ENCODE results near the gene FAM83G.
"Not testable (repeated sequence)": the region's sequence is repeated elsewhere in the genome, so short reads cannot be mapped to it uniquely, and the experiment has no call there.

FAM83G gene

DNA sequence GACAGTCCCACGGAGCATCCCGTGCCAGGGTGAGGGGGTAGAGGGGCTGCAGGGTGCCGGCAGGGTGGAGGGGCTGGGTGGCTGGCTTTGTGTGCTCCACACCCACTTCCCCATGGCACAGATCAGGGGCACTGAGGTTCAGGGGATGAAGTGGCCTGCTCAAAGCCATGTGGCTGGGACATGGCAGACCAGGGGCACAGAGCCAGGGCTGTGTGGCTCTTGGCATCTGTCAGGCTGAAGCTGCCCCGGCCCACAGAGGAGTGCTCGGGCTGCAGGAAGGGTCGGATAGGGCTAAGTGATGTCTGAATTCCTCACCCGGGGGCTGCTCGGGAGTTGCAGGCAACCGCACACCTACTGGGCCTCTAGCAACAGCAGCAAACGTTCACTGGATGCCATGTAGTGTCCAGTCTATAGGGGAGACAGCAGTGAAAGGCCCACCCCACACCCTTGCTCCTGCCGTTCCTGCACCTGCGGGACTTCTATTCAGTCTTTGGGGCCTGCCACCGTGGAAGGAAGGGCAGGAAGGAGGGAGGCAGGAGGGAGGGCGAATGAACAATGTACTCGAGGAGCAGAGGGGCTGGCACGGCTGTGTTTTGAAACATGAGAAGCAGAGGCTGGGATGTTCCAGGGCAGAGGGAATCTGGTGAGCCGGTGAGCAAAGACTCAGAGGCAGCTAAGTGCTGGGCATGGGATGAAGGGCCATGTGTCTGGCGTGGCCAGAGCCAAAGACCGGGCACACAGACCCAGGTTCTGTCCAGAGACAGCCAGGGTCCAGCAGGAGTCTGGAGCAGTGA is 37.5 kb downstream of the FAM83G start:
- DNase-seq: no peak

DNA sequence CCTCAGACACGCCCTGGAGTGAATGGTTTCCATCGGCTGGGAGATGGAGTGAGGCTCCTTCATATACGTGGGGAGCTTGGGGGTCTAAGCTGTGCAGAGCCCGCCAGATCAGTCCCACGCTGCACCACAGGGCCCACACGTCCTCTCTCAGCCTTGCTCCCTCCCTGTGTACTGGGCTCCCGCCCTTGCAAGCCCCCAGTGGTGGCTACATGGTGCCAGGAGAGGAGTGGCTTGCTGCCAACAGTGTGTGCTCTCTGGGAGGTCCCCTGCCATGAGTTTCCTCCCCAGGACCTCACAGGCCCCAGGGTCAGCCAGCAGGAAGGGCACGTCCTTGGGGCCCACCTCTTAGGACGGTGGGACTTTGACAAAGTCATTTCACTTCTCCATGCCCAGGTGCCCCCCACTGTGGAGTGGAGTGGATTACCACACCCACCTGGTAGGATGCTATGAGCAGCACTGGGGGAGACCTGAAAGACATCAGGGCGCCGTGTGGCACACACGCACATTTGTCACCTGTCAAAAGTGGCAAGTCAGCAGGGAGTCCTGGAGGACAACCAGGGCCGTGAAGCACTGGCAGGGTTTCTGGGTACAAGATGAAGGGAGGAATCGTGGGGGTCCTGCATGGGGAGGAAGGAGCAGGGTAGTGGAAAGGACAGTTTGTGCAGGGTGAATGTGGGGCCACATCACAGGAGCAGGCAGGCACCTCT is 38.9 kb downstream of the FAM83G start:
- DNase-seq: no peak

DNA sequence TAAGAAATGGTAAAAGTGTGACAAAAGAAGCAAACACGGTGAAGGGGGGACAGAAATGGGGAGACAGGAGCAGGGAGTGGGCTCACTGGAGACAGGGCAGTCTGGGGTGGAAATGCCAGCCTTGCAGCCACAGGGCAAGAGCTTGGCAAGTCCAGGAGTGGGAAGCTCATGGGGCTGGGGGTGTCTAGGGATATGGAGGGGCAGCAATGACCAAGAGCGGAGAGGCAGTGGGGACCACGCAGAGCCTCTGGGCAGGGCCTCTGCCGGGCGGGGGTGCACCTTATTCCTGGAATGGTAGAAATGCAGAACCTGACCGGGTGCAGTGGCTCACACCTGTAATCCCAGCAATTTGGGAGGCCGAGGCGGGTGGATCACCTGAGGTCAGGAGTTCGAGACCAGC is 40.0 kb downstream of the FAM83G start:
- no peak for DNase-seq

DNA sequence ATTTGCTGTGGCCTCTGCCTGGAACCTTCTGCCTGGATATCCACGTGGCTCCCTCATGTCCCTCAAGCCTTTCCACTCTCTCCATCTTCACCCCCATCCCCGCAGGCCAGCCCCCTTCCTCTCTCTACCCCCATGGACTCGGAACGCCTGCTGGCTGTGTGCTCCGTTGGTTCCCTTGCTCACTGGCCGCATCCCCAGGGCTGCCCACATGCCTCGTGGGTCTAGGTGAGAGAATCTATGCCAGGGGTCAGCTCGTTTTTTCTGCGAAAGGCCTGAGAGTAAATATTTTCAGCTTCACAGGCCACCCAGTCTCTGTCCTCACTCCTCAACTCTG is 40.6 kb downstream of the FAM83G start:
- no peak for DNase-seq

DNA sequence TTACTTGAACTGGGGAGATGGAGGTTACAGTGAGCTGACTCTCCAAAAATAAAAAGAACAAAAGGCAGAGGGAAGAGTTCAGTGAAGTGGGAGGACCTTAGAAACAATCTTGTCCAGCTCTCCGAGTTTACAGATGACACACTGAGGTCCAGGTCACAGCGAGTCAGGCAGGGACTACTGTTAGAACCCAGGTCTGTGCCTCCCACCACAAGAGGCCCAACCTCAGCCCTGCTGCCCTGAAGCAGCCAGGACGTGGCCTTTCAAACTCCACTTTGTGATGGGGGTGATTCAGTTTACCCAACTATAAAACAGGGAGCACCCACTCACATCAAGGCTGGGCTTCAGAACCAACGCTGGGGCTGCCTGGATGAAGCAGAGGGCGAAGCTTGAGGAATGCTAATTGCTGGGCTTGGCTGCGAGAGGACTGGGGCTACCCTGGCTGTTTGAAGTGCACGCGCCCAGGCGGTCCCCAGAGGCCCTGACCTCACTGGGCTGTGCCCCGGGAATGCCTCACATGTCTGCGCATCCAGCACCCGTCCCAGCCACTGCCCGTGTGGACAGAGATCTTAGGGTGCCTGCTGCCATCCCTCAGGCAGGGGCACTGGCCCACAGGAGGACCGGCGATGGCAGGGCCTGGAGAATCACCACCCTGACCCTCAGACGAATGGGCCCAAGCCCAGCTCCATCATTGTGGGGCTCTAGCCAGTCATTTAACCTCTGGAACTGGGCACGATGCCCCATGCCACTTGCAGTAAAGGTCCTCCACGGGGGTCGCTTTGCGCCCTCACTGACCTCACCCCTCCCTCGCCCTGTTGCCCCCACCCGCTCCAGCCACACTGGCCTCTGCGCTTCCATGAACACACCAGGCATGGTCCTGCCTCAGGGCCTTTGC is 41.2 kb downstream of the FAM83G start:
- no peak for DNase-seq

DNA sequence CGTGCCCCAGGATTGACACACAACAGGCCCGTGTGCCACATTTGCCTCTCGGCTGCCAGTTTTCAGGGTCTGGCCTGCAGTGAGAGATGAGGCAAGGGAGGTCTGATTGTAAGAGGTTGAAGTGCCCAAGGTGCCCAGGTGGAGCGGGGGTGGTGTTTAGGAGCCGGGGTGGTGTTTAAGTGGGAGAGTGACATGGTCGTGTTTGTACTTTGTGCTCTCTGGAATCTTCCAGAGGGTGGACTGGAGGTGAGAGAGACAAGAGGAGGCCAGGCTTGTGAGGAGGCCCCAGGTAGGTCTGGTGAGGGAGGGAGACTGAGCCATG is 42.1 kb downstream of the FAM83G start:
- DNase-seq: no peak

DNA sequence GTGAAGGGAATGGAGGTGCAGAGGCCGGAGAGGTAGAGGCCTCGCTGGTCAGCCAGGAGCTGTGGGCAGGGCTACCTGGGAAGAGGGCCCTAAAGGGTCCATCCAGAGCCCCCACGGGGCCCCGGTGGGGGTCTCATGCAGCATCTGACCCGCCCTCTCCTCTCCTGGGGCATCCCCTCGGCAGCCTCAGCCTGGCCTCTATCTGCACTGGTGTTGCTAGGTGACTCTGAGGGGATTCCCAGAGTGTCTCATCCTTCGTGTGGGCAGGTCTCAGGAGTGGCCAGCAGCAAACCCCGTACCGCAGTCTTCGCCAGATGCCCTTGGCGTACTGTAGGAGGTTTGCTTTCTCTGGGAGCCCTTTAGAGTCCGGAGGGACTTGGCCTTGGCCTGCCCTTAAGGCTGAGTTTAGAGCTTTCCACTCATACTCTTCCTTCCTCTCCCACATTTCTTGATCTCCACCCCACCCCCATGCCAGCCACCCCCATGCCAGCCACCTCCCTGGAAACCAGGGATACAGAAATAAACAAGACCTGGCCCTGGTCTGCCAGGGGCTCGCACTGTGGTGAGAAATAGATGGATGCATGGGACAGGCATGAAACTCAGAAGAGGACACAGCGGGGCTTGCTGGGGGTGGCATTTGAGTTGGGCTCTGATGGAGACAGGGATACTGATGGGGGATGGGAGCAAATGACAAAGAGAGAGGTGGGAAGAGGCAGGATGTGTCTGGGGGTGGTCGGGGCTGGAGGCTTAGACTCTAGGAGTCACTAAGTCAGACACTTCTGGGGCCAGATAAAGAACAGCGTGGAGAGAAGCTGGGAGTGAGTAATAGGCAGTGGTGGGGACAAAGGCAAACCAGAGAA is 42.7 kb downstream of the FAM83G start:
- DNase-seq: peak; percentile 60 to 71 (median 68)

DNA sequence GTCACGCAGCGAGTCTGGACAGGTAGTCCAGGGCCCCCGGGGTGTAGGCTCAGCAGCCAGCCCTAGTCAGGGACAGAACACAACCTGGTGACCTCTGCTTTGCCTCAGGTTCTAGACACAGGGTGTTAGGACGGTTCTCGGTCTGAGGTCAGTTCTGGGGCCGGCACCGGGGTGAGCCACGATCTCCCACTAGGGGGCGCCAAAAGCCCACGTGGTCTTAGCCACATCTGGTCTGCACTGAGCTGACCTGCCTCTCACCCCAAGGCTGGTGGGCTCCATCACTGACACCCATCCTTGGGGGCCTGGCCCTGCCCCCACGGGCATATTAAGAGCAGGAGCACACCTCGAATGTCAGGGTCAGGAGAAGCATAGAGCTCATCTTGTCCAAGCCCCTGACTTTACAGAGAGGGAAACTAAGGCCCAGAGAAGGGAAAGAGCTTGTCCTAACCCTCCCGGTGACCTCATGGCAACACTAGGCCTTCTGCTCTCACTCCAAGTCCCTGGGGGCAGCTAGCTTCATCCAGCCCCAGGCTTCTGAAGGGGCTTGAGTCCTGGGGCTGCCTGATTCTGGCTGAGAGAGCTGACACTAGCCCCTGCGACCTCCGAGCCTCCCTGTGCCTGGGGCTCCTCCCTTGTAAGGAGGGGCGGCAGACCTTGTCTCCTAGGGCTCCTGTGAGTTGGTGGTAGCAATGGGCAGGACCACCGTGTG is 43.6 kb downstream of the FAM83G start:
- DNase-seq: peak; percentile 83 to 94 (median 90)

DNA sequence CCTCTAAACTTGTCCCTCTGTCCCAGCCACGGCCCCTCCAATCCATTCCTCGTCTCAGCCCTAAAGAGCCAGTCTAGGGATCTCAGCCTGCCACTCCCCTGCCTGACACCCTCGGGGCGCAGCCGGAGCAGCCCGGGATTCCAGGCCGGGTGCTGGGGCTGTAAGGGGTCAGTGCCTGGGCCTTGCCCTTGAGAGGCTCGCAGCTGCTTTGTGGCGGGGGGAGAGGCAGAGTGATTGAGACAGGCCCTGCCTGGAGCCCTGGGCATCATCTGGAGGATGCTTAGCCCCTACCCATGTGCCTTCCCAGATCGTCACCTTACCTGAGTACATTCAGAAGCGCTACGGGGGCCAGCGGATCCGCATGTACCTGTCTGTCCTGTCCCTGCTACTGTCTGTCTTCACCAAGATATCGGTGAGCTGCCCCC is 44.3 kb downstream of the FAM83G start:
- no peak for DNase-seq

DNA sequence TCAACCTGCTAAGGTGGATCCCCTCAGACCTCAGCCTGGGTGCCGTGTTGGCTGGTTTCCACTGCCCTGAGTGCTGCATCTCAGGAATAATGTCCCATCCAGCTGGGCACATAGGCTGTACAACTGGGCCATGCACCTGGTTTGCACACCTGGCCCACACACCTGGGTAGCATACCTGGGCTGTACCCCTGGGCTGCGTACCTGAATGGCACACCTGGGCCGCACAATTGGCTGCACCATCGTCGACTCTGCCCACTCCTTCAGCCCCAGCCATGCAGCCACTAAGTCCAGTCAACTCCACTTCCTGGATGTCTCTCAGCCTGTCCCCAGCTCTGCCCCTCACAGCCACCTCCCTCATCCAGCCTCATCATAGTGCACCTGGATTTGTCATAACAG is 44.7 kb downstream of the FAM83G start:
- no peak for DNase-seq

DNA sequence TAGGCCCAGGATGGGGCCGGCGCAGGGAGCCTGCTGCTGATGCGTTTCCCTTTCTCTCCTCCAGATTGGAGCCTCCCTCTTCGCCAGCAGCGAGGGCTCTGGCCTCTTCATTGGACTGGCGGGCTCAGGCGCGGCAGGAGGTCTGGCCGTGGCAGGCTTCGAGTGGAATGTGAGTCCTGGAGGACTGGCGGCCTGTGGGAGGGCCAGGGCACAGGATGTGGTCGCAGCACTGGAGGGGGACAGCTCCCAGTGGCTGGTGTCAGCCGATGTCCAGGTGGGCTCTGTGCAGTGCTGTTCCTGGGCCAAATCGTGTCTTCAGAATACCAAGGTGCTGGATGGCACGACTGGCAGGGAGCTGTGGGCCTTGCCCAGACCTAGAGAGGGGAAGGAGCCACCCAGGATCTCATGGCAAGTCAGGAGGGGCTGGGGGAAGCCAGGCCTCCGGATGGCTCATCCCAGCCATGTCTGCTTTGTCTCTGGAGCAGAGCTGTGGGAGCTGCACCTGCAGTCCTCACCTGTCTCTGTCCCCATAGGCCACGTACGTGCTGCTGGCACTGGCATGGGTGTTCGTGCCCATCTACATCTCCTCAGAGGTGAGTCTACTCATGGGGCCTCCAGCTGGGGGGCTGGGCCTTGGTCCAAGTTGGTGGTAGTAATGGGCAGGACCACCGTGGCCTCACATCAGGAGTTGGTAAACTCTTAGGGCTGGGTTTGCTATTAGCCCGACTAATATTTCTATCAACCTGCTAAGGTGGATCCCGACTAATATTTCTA is 45.3 kb downstream of the FAM83G start:
- no peak for DNase-seq

DNA sequence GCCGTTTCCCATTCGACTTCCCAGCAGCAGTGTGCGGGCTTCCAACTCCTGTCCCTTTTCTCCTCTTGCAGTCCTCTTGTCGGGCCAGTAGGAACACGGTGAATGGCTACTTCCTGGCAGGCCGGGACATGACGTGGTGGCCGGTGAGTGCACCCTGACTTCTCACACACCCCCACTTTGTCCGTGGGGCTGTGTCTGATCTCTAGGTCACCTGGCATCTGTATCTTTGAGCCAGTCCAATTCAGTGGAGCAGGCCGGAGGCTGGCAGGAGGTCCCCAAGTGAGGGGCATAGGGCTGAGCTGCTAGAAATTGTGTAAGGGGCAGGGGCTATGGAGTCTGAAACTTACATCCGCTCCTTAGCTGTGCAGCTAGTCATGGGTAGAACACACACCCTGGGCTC is 46.0 kb downstream of the FAM83G start:
- DNase-seq: no peak

DNA sequence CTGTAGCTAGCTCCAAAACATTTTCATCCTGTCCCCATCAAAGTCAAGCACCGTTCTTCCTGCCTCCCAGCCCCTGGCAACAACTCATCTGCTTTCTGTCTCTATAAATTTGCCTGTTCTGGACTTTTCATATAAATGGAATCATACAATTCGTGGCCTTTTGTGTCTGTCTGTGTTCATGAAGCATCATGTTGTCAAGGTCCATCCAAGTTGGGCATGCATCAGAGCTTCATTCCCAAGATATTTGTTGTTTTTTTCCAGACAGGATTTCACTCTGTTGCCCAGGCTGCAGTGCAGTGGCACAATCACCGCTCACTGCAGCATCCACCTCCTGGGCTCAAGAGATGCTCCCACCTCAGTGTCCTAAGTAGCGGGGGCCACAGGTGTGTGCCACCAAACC is 46.7 kb downstream of the FAM83G start:
- no peak for DNase-seq

DNA sequence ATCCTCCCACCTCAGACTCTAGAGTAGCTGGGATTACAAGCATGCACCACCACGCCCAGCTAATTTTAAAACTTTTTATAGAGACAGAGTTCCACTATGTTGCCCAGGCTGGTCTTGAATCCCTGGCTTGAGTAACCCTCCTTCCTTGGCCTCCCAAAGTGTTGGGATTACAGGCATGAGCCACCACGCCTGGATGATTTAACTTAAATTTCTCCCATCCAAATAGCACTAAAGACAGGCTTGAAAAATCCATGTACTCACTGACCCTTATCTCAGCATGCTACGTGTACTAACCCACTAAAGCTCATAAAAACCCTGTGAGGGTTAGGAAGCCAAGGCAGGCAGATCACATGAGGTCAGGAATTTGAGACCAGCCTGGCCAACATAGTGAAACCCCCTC is 48.0 kb downstream of the FAM83G start:
- DNase-seq: no peak

DNA sequence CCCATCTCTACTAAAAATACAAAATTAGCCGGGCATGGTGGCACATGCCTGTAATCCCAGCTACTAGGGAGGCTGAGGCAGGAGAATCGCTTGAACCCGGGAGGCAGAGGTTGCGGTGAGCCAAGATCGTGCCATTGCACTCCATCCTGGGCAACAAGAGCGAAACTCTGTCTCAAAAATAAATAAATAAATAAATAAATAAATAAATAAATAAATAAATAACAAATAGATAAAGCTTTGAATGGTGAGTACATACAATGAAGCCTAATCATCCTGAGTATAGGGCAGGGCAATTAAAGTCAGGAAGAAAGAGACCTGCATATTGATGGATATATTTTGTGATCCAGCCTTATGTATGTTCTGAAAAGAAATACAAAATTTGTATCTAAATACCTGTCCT is 48.5 kb downstream of the FAM83G start:
- DNase-seq: not testable (repeated sequence)

DNA sequence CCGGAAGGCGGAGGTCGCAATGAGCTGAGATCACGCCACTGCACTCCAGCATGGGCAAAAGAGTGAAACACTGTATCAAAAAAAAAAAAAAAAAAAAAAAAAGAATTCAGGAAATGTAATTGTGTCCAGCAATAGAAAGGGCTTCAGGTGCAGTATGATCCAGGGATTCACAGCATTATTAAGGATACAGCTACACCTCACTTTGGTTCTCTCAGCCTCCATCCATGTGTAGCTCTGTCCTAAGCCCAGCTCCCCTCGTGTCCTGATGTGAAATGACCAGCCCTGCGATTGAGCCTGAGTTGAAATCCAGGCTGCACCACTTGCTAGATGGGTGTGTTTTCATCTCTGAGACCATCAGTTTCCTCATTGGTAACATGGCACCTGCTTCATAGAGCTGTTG is 49.6 kb downstream of the FAM83G start:
- no peak for DNase-seq

DNA sequence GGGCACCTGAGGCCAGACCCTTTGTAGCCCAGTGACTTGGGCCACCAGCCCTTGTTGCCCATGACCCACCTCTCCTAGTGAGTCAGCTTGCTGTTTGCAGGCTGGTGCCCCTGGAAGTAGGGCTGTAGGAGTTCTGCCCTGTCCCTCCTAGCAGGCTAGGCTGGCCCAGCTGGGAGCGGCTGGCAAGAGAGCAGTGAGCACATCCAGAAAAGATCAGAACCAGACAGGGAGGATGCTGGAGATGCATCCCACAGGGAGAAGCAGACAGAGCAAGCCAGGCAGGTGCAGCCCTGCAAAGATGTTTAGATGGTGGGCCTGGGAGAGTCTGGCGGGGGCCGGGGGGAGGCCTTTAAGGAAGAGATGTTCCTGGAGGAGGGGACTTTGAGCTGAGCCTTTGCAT is 50.2 kb downstream of the FAM83G start:
- DNase-seq: no peak

DNA sequence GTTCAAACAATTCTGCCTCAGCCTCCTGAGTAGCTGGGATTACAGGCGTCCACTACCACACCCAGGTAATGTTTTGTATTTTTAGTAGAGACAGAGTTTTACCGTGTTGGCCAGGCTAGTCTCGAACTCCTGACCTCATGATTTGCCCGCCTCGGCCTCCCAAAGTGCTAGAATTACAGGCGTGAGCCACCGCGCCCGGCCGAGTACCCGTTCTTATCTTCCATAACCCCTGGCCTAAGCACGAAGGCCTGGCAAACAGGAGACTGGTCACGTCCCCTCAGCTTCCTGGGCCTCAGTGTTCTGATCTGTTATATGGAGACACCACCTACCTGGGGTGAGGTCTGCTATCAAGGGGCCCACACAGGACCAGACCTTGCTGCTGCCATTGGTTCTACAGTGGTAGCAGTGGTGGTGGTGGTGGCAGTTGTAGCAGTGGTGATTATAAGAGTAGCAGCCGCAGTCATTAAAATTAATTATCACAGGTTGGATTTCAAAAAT is 51.3 kb downstream of the FAM83G start:
- no peak for DNase-seq

DNA sequence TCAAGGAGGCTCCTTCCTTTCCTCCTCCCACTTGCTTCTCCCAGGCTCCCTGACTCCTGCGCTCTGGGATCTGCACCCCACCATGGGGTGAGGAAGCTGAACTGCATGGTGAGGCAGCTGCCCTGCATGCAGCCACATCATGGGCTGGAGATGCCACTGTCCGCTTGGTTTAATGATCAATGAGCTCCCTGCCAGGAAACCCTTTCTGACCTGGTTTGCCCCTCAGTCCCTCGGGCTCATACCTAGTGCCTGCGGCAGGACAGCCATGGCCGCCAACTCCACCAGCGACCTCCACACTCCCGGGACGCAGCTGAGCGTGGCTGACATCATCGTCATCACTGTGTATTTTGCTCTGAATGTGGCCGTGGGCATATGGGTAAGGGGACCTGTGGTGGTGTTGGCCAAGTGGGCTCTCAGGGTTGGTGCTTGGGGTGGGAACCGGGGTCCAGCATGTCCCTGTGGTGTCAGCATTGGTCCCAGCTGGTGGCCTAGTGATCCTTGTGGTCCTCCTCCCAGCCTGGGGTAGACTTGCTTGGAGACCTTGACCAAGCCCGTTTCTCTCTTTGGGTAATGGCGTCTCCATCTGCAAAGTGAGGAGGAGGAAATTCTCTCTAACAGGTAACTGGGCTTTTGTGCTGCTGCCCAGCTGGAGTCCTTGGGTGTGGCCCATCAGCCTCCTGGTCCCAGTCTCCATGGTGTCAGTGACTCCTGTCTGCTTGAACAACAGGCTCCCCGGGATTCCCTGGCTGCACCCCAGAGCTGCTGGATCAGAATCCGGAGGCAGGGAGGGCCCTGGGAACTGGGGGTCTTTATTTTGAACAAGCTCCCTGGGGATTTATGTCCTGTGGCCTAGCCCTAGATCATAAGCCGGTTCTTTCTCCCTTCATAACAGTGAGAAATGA is 52.4 kb downstream of the FAM83G start, which contains the start of gene SLC5A10:
Gene SLC5A10, plus strand, starts transcription at position 225 of the 902 bp plus-strand sequence. Its CDS starts 41 bp downstream, at position 266.
- no peak for DNase-seq

Measured in suppressor macrophage treated with lipopolysaccharide for 1 hour (primary cell).